HepG2 (cell line): ENCODE results near the gene COQ7. TPM values are rescaled to one million over a fixed set of nuclear protein-coding genes. Genes with fewer than 3 reads are reported as not detected.

ENCODE experiments used
- ATF1 ChIP-seq: IDR thresholded peaks from 2 replicates; pipeline ENCODE4 v1.6.1; 2016; ENCODE audit warnings: mild to moderate bottlenecking, control low read depth
- CENPBD1 ChIP-seq: sonication (generic); formaldehyde crosslinking; IDR thresholded peaks from 2 replicates; pipeline ENCODE4 v1.8.0; 2022; ENCODE audit warnings: missing genetic modification reagents, low read depth, mild to moderate bottlenecking, borderline replicate concordance
- EZH2 ChIP-seq: conservative IDR thresholded peaks from 2 replicates; pipeline ENCODE4 v1.6.1; 2012; ENCODE audit warnings: mild to moderate bottlenecking, low read depth, low read length, moderate library complexity
- HNF1B ChIP-seq: sonication (generic); formaldehyde crosslinking; IDR thresholded peaks from 2 replicates; pipeline ENCODE4 v1.5.1; 2020; ENCODE audit warnings: mild to moderate bottlenecking, moderate library complexity, missing genetic modification reagents
- PAF1 ChIP-seq: IDR thresholded peaks from 2 replicates; pipeline ENCODE4 v1.6.1; 2016; ENCODE audit warnings: missing genetic modification reagents, missing compliant biosample characterization
- SALL1 ChIP-seq: sonication (generic); formaldehyde crosslinking; IDR thresholded peaks from 2 replicates; pipeline ENCODE4 v1.8.0; 2022; ENCODE audit warnings: mild to moderate bottlenecking, missing genetic modification reagents
- SALL2 ChIP-seq: sonication (generic); formaldehyde crosslinking; IDR thresholded peaks from 2 replicates; pipeline ENCODE4 v1.8.1; 2023; ENCODE audit warnings: mild to moderate bottlenecking, missing genetic modification reagents, inconsistent platforms
- SIN3A ChIP-seq: IDR thresholded peaks from 2 replicates; pipeline ENCODE4 v1.6.1; 2011; ENCODE audit warnings: low read depth, mild to moderate bottlenecking, control low read depth, low read length, borderline replicate concordance
- TAF1 ChIP-seq: sonication (generic); formaldehyde crosslinking; IDR thresholded peaks from 2 replicates; pipeline ENCODE4 v1.4.0; 2020; ENCODE audit warnings: missing genetic modification reagents
- TBL1XR1 ChIP-seq: fragments of 150-350 bp; IDR thresholded peaks from 2 replicates; pipeline ENCODE4 v1.6.1; 2014; ENCODE audit warnings: borderline replicate concordance, low read length; ENCODE audit not compliant: partially characterized antibody
- ZFP82 ChIP-seq: sonication (generic); formaldehyde crosslinking; IDR thresholded peaks from 2 replicates; pipeline ENCODE4 v1.5.1; 2020; ENCODE audit warnings: mild to moderate bottlenecking, missing genetic modification reagents, borderline replicate concordance
- ZNF570 ChIP-seq: sonication (generic); formaldehyde crosslinking; IDR thresholded peaks from 2 replicates; pipeline ENCODE4 v1.4.0; 2020; ENCODE audit warnings: mild to moderate bottlenecking, missing genetic modification reagents, borderline replicate concordance
- ZNF619 ChIP-seq: sonication (generic); formaldehyde crosslinking; IDR thresholded peaks from 2 replicates; pipeline ENCODE4 v1.4.0; 2020; ENCODE audit warnings: mild to moderate bottlenecking, missing genetic modification reagents
- ZNF740 ChIP-seq: sonication (generic); formaldehyde crosslinking; IDR thresholded peaks from 2 replicates; pipeline ENCODE4 v1.4.0; 2020; ENCODE audit warnings: missing genetic modification reagents
- ZNF766 ChIP-seq: sonication (generic); formaldehyde crosslinking; IDR thresholded peaks from 2 replicates; pipeline ENCODE4 v1.5.0; 2020; ENCODE audit warnings: missing genetic modification reagents, borderline replicate concordance
- ZNF788 ChIP-seq: sonication (generic); formaldehyde crosslinking; IDR thresholded peaks from 2 replicates; pipeline ENCODE4 v1.5.0; 2020; ENCODE audit warnings: mild to moderate bottlenecking, missing genetic modification reagents, borderline replicate concordance
- ZNF891 ChIP-seq: sonication (generic); formaldehyde crosslinking; IDR thresholded peaks from 2 replicates; pipeline ENCODE4 v1.5.0; 2020; ENCODE audit warnings: mild to moderate bottlenecking, missing genetic modification reagents
- polyA plus RNA-seq, 8 experiments: library from polyadenylated mRNA; depleted of rRNA in 3 of 8; stranded (reverse) in 7 of 8; unstranded in 1 of 8; fragments of >200 nt; fragmentation: Illumina TruSeq in 4 of 8; extraction: Trizol in 4 of 8; gene quantifications; 2 replicates each; pipeline versions ENCODE4 v1.2.1 to v1.2.3, GENCODE V29; 2011 to 2016; ENCODE audit warnings: low read depth in 4 of 8, missing spikeins in 1 of 8, mixed read lengths in 1 of 8; ENCODE audit not compliant: insufficient read depth in 1 of 8
- total RNA-seq, 5 experiments: library from RNA; depleted of rRNA; stranded (reverse); fragments of >200 nt; fragmentation: Illumina TruSeq; extraction: Trizol; gene quantifications; 2 replicates each; pipeline ENCODE4 v1.2.3, GENCODE V29; 2016; ENCODE audit warnings: low read depth in 1 of 5
- TF ChIP-seq, protein P1 (sequence below): sonication (generic); formaldehyde crosslinking; IDR thresholded peaks from 2 replicates; pipeline ENCODE4 v1.8.1; 2022; ENCODE audit warnings: low read depth, mild to moderate bottlenecking, missing genetic modification reagents
- TF ChIP-seq, protein P2 (sequence below): sonication (generic); formaldehyde crosslinking; conservative IDR thresholded peaks from 2 replicates; pipeline ENCODE4 v1.4.0; 2020; ENCODE audit warnings: missing genetic modification reagents

COQ7 gene
- total and polyA plus RNA-seq, 2 of the 13 experiments (the other 11 are each of a cell fraction or from before 2014, with no cell fraction given) = 20.1 to 45.7 TPM

- TF ChIP-seq CENPBD1 (CRISPR knock-in tag) (no peak), ZNF788 (peak; percentile 89), TAF1 (CRISPR knock-in tag) (peak; percentile 57), ATF1 (CRISPR knock-in tag) (peak; percentile 100), ZNF891 (CRISPR knock-in tag) (peak; percentile 91), SALL2 (CRISPR knock-in tag) (peak; percentile 98), ZNF740 (no peak), ZNF570 (no peak; the same call in 1 of the 2 replicates), PAF1 (no peak), SIN3A (peak; percentile 78), HNF1B (CRISPR knock-in tag) (peak; percentile 61), SALL1 (CRISPR knock-in tag) (peak; percentile 56; the same call in 1 of the 2 replicates), ZNF619 (CRISPR knock-in tag) (no peak), ZNF766 (peak; percentile 74; the same call in 1 of the 2 replicates), EZH2 (no peak), ZFP82 (peak; percentile 91; the same call in 1 of the 2 replicates), TBL1XR1 (peak; percentile 35)
- TF ChIP-seq, protein P1, sequence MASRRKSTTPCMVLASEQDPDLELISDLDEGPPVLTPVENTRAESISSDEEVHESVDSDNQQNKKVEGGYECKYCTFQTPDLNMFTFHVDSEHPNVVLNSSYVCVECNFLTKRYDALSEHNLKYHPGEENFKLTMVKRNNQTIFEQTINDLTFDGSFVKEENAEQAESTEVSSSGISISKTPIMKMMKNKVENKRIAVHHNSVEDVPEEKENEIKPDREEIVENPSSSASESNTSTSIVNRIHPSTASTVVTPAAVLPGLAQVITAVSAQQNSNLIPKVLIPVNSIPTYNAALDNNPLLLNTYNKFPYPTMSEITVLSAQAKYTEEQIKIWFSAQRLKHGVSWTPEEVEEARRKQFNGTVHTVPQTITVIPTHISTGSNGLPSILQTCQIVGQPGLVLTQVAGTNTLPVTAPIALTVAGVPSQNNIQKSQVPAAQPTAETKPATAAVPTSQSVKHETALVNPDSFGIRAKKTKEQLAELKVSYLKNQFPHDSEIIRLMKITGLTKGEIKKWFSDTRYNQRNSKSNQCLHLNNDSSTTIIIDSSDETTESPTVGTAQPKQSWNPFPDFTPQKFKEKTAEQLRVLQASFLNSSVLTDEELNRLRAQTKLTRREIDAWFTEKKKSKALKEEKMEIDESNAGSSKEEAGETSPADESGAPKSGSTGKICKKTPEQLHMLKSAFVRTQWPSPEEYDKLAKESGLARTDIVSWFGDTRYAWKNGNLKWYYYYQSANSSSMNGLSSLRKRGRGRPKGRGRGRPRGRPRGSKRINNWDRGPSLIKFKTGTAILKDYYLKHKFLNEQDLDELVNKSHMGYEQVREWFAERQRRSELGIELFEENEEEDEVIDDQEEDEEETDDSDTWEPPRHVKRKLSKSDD (CRISPR knock-in tag) = peak; percentile 100
- TF ChIP-seq, protein P2, sequence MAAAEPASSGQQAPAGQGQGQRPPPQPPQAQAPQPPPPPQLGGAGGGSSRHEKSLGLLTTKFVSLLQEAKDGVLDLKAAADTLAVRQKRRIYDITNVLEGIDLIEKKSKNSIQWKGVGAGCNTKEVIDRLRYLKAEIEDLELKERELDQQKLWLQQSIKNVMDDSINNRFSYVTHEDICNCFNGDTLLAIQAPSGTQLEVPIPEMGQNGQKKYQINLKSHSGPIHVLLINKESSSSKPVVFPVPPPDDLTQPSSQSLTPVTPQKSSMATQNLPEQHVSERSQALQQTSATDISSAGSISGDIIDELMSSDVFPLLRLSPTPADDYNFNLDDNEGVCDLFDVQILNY = peak; percentile 51; the same call in 1 of the 2 replicates
Measured at GRCh38 chr16:19067349-19068236, at the start of gene COQ7 (continued).
